Measurements from ENCODE around the gene AMER3.

AMER3 gene

GRCh38 chr2:130756053-130756873, 923 bp downstream of the AMER3 start:
- FAIRE-seq = no peak

GRCh38 chr2:130756874-130757668, 1.7 kb downstream of the AMER3 start:
- no peak for FAIRE-seq

GRCh38 chr2:130759906-130760753, 4.8 kb downstream of the AMER3 start:
- FAIRE-seq = no peak

GRCh38 chr2:130760754-130761751, 5.7 kb downstream of the AMER3 start:
- FAIRE-seq = no peak

GRCh38 chr2:130762031-130762909, 6.9 kb downstream of the AMER3 start:
- FAIRE-seq = no peak

- FAIRE-seq = no peak
Observed at GRCh38 chr2:130762910-130763385, 7.6 kb downstream of the AMER3 start.

GRCh38 chr2:130763405-130763804, 8.1 kb downstream of the AMER3 start:
- no peak for FAIRE-seq

- no peak for FAIRE-seq
Observed at GRCh38 chr2:130764035-130764820, 8.9 kb downstream of the AMER3 start.

- no peak for FAIRE-seq
Observed at GRCh38 chr2:130764821-130765115, 9.4 kb downstream of the AMER3 start.

GRCh38 chr2:130765464-130765863, 10.1 kb downstream of the AMER3 start:
- FAIRE-seq = no peak

GRCh38 chr2:130766037-130766436, 10.7 kb downstream of the AMER3 start:
- FAIRE-seq = no peak

- FAIRE-seq = no peak
Observed at GRCh38 chr2:130766711-130767407, 11.5 kb downstream of the AMER3 start.

GRCh38 chr2:130767408-130767775, 12.1 kb downstream of the AMER3 start:
- no peak for FAIRE-seq

GRCh38 chr2:130768191-130768855, 13.0 kb downstream of the AMER3 start:
- no peak for FAIRE-seq

- no peak for FAIRE-seq
Observed at GRCh38 chr2:130769343-130769907, 14.1 kb downstream of the AMER3 start.

- no peak for FAIRE-seq
Observed at GRCh38 chr2:130776550-130776949, 21.2 kb downstream of the AMER3 start.

GRCh38 chr2:130778781-130779180, 23.4 kb downstream of the AMER3 start:
- no peak for FAIRE-seq

- FAIRE-seq = no peak
Observed at GRCh38 chr2:130785466-130786055, 30.2 kb downstream of the AMER3 start.

Measured in endometrium (tissue), 2 donors.